ENCODE results near the gene CDH26.

- TF ChIP-seq CTCF (conservative IDR thresholded peaks at IDR 0.05; ENCODE audit: low read length) = no peak
- no peak for TF ChIP-seq EZH2phosphoT487 (IDR thresholded peaks at IDR 0.05; ENCODE audit: borderline replicate concordance, low read depth, low read length)
Measured at GRCh38 chr20:60043435-60043834, 85.2 kb downstream of the CDH26 start.

Measured in OCI-LY7 (cell line).